OCI-LY1 (cell line): ENCODE data around the gene CENPU.

Experiments
- CTCF ChIP-seq: fragments of 200-600 bp; sonication (generic), shearing (Covaris generic); IDR thresholded peaks from 2 replicates; pipeline ENCODE4 v1.5.1; 2017; ENCODE audit warnings: mild to moderate bottlenecking, antibody characterized with exemption, low read length, moderate library complexity, mixed read lengths
- EZH2 ChIP-seq: fragments of 200-600 bp; sonication (generic), shearing (Covaris generic); IDR thresholded peaks from 2 replicates; pipeline ENCODE4 v1.8.0; 2017; ENCODE audit warnings: borderline replicate concordance, mixed run types, mild to moderate bottlenecking, antibody characterized with exemption, low read length, moderate library complexity, mixed read lengths

GRCh38 chr4:184655889-184656869, 77.7 kb downstream of the CENPU start:
- TF ChIP-seq CTCF = no peak
- no peak for TF ChIP-seq EZH2
